Liver (tissue), 9 donors: Measurements from ENCODE around the gene FGF9. TPM values are rescaled to one million over a fixed set of nuclear protein-coding genes. Genes with fewer than 3 reads are reported as not detected.

Experiments used
- DNase-seq: peaks from one replicate; pipeline ENCODE4 v3.0.0-alpha.2; 2017; ENCODE audit warnings: low spot score
- H3K27ac ChIP-seq, 2 donors: one replicate each; pipeline ENCODE4 v1.7.0; 2013; ENCODE audit warnings: inconsistent platforms in 2 of 2, low read length in 2 of 2, control low read depth in 1 of 2, low read depth in 1 of 2, mild to moderate bottlenecking in 1 of 2
- H3K27me3 ChIP-seq, 4 donors: one replicate each; pipeline versions ENCODE4 v1.6.1 to v1.7.0; 2013; ENCODE audit warnings: low read length in 3 of 4, inconsistent platforms in 1 of 4, mild to moderate bottlenecking in 1 of 4, moderate library complexity in 1 of 4; ENCODE audit not compliant: control insufficient read depth in 4 of 4, insufficient read depth in 4 of 4
- H3K36me3 ChIP-seq, 4 donors: one replicate each; pipeline versions ENCODE4 v1.6.1 to v1.7.0; 2013; ENCODE audit warnings: low read length in 3 of 4, mild to moderate bottlenecking in 3 of 4, low read depth in 1 of 4, moderate library complexity in 1 of 4; ENCODE audit not compliant: control insufficient read depth in 4 of 4, insufficient read depth in 3 of 4
- H3K4me1 ChIP-seq, 4 donors: one replicate each; pipeline versions ENCODE4 v1.6.1 to v1.7.0; 2013; ENCODE audit warnings: low read length in 3 of 4, mild to moderate bottlenecking in 3 of 4, moderate library complexity in 1 of 4; ENCODE audit not compliant: control insufficient read depth in 4 of 4, insufficient read depth in 4 of 4
- H3K4me3 ChIP-seq, 3 donors: one replicate each; pipeline versions ENCODE4 v1.6.1 to v1.7.0; 2013; ENCODE audit warnings: low read length in 3 of 3, control low read depth in 1 of 3, low read depth in 1 of 3, mild to moderate bottlenecking in 1 of 3
- H3K9ac ChIP-seq, 2 donors: one replicate each; pipeline ENCODE4 v1.7.0; 2013; ENCODE audit warnings: low read length in 2 of 2, mild to moderate bottlenecking in 2 of 2, moderate library complexity in 2 of 2, control low read depth in 1 of 2, low read depth in 1 of 2
- H3K9me3 ChIP-seq, 4 donors: one replicate each; pipeline versions ENCODE4 v1.6.1 to v1.7.0; 2013; ENCODE audit warnings: low read length in 3 of 4; ENCODE audit not compliant: control insufficient read depth in 4 of 4
- EGR1 ChIP-seq, 2 donors: IDR thresholded peaks; 2 replicates each; pipeline ENCODE4 v1.6.1; 2016 to 2018; ENCODE audit warnings: antibody characterized with exemption in 2 of 2, low read depth in 2 of 2
- FOXA1 ChIP-seq: IDR thresholded peaks from 2 replicates; pipeline ENCODE4 v1.6.1; 2016; ENCODE audit warnings: antibody characterized with exemption
- FOXA2 ChIP-seq: IDR thresholded peaks from 2 replicates; pipeline ENCODE4 v1.6.1; 2016; ENCODE audit warnings: antibody characterized with exemption
- GABPA ChIP-seq, 2 donors: IDR thresholded peaks in 1 of 2; conservative IDR thresholded peaks in 1 of 2; 2 replicates each; pipeline ENCODE4 v1.6.1; 2016; ENCODE audit warnings: antibody characterized with exemption in 2 of 2, mild to moderate bottlenecking in 1 of 2, moderate library complexity in 1 of 2
- HNF4A ChIP-seq, 2 donors: conservative IDR thresholded peaks; 2 replicates each; pipeline ENCODE4 v1.6.1; 2016; ENCODE audit warnings: antibody characterized with exemption in 2 of 2, mild to moderate bottlenecking in 2 of 2
- HNF4G ChIP-seq: IDR thresholded peaks from 2 replicates; pipeline ENCODE4 v1.6.1; 2016; ENCODE audit warnings: antibody characterized with exemption
- RAD21 ChIP-seq, 2 donors: IDR thresholded peaks; 2 replicates each; pipeline ENCODE4 v1.6.1; 2016; ENCODE audit warnings: antibody characterized with exemption in 2 of 2, mild to moderate bottlenecking in 2 of 2
- RXRA ChIP-seq, 2 donors: IDR thresholded peaks; 2 replicates each; pipeline ENCODE4 v1.6.1; 2017 to 2018; ENCODE audit warnings: antibody characterized with exemption in 2 of 2, mild to moderate bottlenecking in 1 of 2
- SP1 ChIP-seq: IDR thresholded peaks from 2 replicates; pipeline ENCODE4 v1.6.1; 2018; ENCODE audit warnings: antibody characterized with exemption, mild to moderate bottlenecking
- TAF1 ChIP-seq: conservative IDR thresholded peaks from 2 replicates; pipeline ENCODE4 v1.6.1; 2016; ENCODE audit warnings: antibody characterized with exemption, mild to moderate bottlenecking
- YY1 ChIP-seq: IDR thresholded peaks from 2 replicates; pipeline ENCODE4 v1.6.1; 2016; ENCODE audit warnings: antibody characterized with exemption, mild to moderate bottlenecking
- ZBTB33 ChIP-seq: IDR thresholded peaks from 2 replicates; pipeline ENCODE4 v1.6.1; 2016; ENCODE audit warnings: antibody characterized with exemption
- WGBS: extraction: QIAGEN DNeasy Blood & Tissue Kit; methylation state at CpG from one replicate; pipeline ENCODE4 v1.1.7; 2013; 5-methylcytosine and 5-hydroxymethylcytosine counted together
- polyA plus RNA-seq, 2 donors: library from polyadenylated mRNA; stranded (reverse) in 1 of 2; unstranded in 1 of 2; fragments of 200-250 nt in 1 of 2; fragments of >200 nt in 1 of 2; fragmentation: Nextera tagmentation in 1 of 2; extraction: Ambion mirVana in 1 of 2; gene quantifications; one replicate each; pipeline versions ENCODE4 v1.2.1 to v1.2.3, GENCODE V29; 2013 to 2015
- total RNA-seq, 2 donors: library from RNA; depleted of rRNA; stranded (reverse); fragments of >200 nt; gene quantifications; one replicate each; pipeline ENCODE4 v1.2.3, GENCODE V29; 2014
- TF ChIP-seq, protein P1 (sequence below): IDR thresholded peaks from 2 replicates; pipeline ENCODE4 v1.6.1; 2016; ENCODE audit warnings: antibody characterized with exemption
- TF ChIP-seq, protein P2 (sequence below): IDR thresholded peaks from 2 replicates; pipeline ENCODE4 v1.6.1; 2016; ENCODE audit warnings: antibody characterized with exemption, mild to moderate bottlenecking
- donor health status: healthy.
- donor health status: healthy.
- donor health status: healthy.
- donor health status: healthy.
- donor health status: healthy.

FGF9 gene
- total and polyA plus RNA-seq, 4 donors: under 0.01 to 0.05 TPM; not detected in 2

GRCh38 chr13:21738630-21739029, 67.8 kb downstream of the FGF9 start:
- Histone ChIP-seq H3K9me3 (no peaks in the 10 kb centered on the region), H3K27me3 (peaks cover 0 to 10% (median 2%) of the 10 kb centered on the region in 4 donors), H3K36me3 (no peaks in the 10 kb centered on the region), H3K9ac (no peak overlapping the region), H3K4me3 (no peak overlapping the region), H3K4me1 (no peaks in the 10 kb centered on the region), H3K27ac (no peak overlapping the region)
- TF ChIP-seq HNF4A (conservative IDR thresholded peaks at IDR 0.05): no peak
- no peak for TF ChIP-seq RAD21 (IDR thresholded peaks at IDR 0.05)
- no peak for TF ChIP-seq HNF4G
- no peak for TF ChIP-seq SP1
- no peak for TF ChIP-seq FOXA1
- TF ChIP-seq RXRA (IDR thresholded peaks at IDR 0.05): no peak
- TF ChIP-seq, protein P1, sequence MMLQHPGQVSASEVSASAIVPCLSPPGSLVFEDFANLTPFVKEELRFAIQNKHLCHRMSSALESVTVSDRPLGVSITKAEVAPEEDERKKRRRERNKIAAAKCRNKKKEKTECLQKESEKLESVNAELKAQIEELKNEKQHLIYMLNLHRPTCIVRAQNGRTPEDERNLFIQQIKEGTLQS: no peak
- no peak for TF ChIP-seq TAF1
- no peak for DNase-seq
- WGBS: 75% methylated on average over 5 of the region's 5 CpGs

DNA sequence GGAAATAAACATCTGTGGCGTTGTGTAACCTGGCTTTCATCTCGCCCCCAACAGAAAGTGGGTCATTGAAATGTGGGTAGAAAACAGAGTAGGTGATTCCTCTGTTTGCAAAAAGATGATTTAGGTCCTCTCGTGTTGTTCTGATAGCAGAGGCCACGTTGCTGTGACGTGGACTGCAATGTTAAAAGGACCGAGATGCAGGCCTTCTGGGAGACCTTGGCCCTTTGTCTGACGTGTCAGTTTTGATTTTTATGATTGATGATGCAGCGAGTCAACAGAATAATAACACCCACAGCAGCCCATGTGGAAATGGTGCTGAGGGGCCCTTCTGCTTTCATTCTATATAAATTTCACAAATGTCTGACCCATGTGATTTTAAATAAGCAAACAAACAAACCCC, 68.9 kb downstream of the FGF9 start:
- no peaks in the 10 kb centered on the region for H3K36me3 ChIP-seq
- H3K9me3 ChIP-seq: no peaks in the 10 kb centered on the region
- H3K4me1 ChIP-seq: no peaks in the 10 kb centered on the region
- no peak for DNase-seq
- 61% methylated on average over 8 of the region's 8 CpGs for WGBS
- peaks cover 0 to 10% (median 2%) of the 10 kb centered on the region in 4 donors for H3K27me3 ChIP-seq
- no peak overlapping the region for H3K27ac ChIP-seq
- TF ChIP-seq RAD21 (IDR thresholded peaks at IDR 0.05): no peak
- TF ChIP-seq RXRA (IDR thresholded peaks at IDR 0.05): no peak
- no peak overlapping the region for H3K4me3 ChIP-seq
- no peak overlapping the region for H3K9ac ChIP-seq

DNA sequence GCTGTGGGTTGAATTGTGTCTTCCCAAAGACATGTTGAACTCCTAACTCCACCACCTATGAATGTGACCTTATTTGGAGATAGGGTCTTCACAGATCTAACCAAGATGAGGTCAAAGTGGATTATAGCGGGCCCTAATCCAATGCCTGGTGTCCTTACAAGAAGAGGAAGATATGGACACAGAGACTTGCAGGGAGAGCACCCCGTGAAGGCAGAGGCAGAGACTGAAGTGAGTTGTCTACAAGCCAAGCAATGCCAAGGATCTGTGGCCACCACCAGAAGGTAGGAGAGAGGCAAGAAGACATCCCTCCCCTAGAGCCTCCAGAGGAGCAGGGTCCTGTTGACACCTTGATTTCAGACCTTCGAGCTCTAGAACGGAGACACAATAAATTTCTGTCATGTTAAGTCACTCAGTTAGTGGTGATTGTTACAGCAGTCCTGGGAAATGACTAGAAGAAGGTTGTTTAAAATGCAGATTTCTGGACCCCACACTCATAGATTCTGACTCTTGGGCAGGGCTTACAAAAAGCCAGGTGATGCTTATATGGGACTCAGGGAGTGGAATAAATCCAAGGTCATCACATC, 70.6 kb downstream of the FGF9 start:
- Histone ChIP-seq H3K36me3 (no peaks in the 10 kb centered on the region), H3K27ac (no peak overlapping the region), H3K9ac (no peak overlapping the region), H3K27me3 (peaks cover 0 to 10% (median 2%) of the 10 kb centered on the region in 4 donors), H3K4me1 (no peaks in the 10 kb centered on the region), H3K4me3 (no peak overlapping the region), H3K9me3 (no peaks in the 10 kb centered on the region)
- no peak for DNase-seq
- WGBS: 84% methylated on average over 4 of the region's 4 CpGs
- no peak for TF ChIP-seq RAD21 (IDR thresholded peaks at IDR 0.05)

GRCh38 chr13:21742096-21742495, 71.2 kb downstream of the FGF9 start:
- TF ChIP-seq HNF4G: no peak
- no peak for TF ChIP-seq FOXA2
- Histone ChIP-seq H3K4me1 (no peaks in the 10 kb centered on the region), H3K36me3 (no peaks in the 10 kb centered on the region), H3K9me3 (no peaks in the 10 kb centered on the region), H3K27me3 (peaks cover 0 to 10% (median 1%) of the 10 kb centered on the region in 4 donors), H3K4me3 (no peak overlapping the region), H3K9ac (no peak overlapping the region), H3K27ac (no peak overlapping the region)
- DNase-seq: no peak
- 51% methylated on average over 7 of the region's 7 CpGs for WGBS

DNA sequence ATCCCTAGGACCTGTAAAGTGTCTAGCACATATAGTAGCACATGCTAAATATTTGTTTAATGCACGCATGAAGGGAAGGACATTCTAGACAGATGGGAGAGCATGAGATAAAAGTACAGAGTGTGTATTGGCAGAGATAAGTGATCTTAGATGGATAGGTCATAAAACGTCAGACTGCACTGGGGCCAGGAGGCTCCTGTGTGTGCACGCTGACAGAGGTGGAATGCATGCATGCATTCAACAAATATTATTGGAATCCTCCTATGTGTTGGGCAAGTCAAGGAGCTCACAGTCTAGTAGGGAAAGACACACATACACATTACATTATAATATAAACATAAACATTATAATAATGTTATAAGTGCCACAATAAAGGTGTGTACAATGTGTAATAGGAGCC, 73.3 kb downstream of the FGF9 start:
- Histone ChIP-seq H3K27ac (no peak overlapping the region), H3K9ac (no peak overlapping the region), H3K9me3 (no peaks in the 10 kb centered on the region), H3K36me3 (no peaks in the 10 kb centered on the region), H3K27me3 (peaks cover 0 to 9% (median 0%) of the 10 kb centered on the region in 4 donors), H3K4me3 (no peak overlapping the region), H3K4me1 (no peaks in the 10 kb centered on the region)
- 26% methylated on average over 3 of the region's 3 CpGs for WGBS
- DNase-seq: no peak
- TF ChIP-seq ZBTB33: no peak
- TF ChIP-seq FOXA2: no peak
- no peak for TF ChIP-seq HNF4A (conservative IDR thresholded peaks at IDR 0.05)
- TF ChIP-seq EGR1 (IDR thresholded peaks at IDR 0.05; ENCODE audit: low read depth in 2 of 2): no peak
- no peak for TF ChIP-seq RAD21 (IDR thresholded peaks at IDR 0.05)
- TF ChIP-seq GABPA (IDR thresholded peaks at IDR 0.05 in 1 of 2, conservative IDR thresholded peaks at IDR 0.05 in 1 of 2): no peak
- no peak for TF ChIP-seq TAF1
- TF ChIP-seq, protein P2, sequence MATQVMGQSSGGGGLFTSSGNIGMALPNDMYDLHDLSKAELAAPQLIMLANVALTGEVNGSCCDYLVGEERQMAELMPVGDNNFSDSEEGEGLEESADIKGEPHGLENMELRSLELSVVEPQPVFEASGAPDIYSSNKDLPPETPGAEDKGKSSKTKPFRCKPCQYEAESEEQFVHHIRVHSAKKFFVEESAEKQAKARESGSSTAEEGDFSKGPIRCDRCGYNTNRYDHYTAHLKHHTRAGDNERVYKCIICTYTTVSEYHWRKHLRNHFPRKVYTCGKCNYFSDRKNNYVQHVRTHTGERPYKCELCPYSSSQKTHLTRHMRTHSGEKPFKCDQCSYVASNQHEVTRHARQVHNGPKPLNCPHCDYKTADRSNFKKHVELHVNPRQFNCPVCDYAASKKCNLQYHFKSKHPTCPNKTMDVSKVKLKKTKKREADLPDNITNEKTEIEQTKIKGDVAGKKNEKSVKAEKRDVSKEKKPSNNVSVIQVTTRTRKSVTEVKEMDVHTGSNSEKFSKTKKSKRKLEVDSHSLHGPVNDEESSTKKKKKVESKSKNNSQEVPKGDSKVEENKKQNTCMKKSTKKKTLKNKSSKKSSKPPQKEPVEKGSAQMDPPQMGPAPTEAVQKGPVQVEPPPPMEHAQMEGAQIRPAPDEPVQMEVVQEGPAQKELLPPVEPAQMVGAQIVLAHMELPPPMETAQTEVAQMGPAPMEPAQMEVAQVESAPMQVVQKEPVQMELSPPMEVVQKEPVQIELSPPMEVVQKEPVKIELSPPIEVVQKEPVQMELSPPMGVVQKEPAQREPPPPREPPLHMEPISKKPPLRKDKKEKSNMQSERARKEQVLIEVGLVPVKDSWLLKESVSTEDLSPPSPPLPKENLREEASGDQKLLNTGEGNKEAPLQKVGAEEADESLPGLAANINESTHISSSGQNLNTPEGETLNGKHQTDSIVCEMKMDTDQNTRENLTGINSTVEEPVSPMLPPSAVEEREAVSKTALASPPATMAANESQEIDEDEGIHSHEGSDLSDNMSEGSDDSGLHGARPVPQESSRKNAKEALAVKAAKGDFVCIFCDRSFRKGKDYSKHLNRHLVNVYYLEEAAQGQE: no peak
- no peak for TF ChIP-seq RXRA (IDR thresholded peaks at IDR 0.05)
- no peak for TF ChIP-seq YY1
